ENCODE results near the gene ARID1B. TPM values are rescaled to one million over a fixed set of nuclear protein-coding genes. Genes with fewer than 3 reads are reported as not detected.

ARID1B gene
- total RNA-seq, 1 experiment from 2014 or later: 58.8 TPM

GRCh38 chr6:156862711-156863110 lies 85.5 kb downstream of the ARID1B start:
- Mint-ChIP-seq H3K9me3 (ENCODE audit: unreplicated experiment) (no peaks in the 10 kb centered on the region), H3K4me3 (ENCODE audit: unreplicated experiment) (no peak overlapping the region), H3K27ac (ENCODE audit: unreplicated experiment) (no peak overlapping the region), H3K27me3 (ENCODE audit: insufficient read depth, unreplicated experiment) (no peaks in the 10 kb centered on the region), H3K36me3 (ENCODE audit: insufficient read depth, unreplicated experiment) (peaks cover 6% of the 10 kb centered on the region), H3K4me1 (ENCODE audit: low read depth, unreplicated experiment) (no peaks in the 10 kb centered on the region)
- no peaks in the 10 kb centered on the region for H3K9me3 ChIP-seq
- intact Hi-C loops (cut with micrococcal nuclease; ENCODE audit: unreplicated experiment): no loop called here
- no peaks in the 10 kb centered on the region for H3K4me1 ChIP-seq
- TF ChIP-seq, protein P1, sequence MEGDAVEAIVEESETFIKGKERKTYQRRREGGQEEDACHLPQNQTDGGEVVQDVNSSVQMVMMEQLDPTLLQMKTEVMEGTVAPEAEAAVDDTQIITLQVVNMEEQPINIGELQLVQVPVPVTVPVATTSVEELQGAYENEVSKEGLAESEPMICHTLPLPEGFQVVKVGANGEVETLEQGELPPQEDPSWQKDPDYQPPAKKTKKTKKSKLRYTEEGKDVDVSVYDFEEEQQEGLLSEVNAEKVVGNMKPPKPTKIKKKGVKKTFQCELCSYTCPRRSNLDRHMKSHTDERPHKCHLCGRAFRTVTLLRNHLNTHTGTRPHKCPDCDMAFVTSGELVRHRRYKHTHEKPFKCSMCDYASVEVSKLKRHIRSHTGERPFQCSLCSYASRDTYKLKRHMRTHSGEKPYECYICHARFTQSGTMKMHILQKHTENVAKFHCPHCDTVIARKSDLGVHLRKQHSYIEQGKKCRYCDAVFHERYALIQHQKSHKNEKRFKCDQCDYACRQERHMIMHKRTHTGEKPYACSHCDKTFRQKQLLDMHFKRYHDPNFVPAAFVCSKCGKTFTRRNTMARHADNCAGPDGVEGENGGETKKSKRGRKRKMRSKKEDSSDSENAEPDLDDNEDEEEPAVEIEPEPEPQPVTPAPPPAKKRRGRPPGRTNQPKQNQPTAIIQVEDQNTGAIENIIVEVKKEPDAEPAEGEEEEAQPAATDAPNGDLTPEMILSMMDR (IDR thresholded peaks at IDR 0.05; ENCODE audit: insufficient read depth in 1 of 2, low read depth in 1 of 2, low read length in 1 of 2, severe bottlenecking in 1 of 2, unreplicated experiment in 1 of 2): no peak
- POLR2A ChIA-PET: no interaction called here
- CTCF ChIA-PET: no interaction called here
- no TSS peak for BruUV-seq (replicated peaks)
- no peak for DNase-seq
- no peaks in the 10 kb centered on the region for H3K36me3 ChIP-seq (ENCODE audit: control insufficient read depth, insufficient read depth, low read length)
- H3K27me3 ChIP-seq (replicated peaks; ENCODE audit: control insufficient read depth, insufficient read depth, low read length): no peaks in the 10 kb centered on the region
- H3K4me3 ChIP-seq (ENCODE audit: low read depth, low read length): no peak overlapping the region

DNA sequence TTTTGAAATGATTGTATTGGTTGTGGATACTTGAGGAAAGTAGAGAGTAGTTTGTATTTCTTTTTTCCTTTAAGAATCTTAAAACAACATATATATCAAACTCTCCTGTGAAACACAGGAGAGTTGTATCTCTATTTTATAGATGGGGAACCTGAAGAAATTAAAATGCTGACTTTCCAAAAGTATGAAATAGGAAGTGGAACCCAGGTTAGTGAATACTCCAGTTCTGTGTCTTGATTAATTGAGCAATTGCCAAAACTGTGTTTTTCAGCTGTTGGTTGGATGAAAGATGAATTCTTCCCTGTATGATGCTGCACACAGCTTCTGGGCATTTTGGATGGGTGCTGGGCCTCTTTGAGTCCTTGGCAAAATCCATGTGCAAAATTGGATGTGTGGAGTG lies 86.3 kb downstream of the ARID1B start:
- H3K9me3 Mint-ChIP-seq (ENCODE audit: unreplicated experiment): no peaks in the 10 kb centered on the region
- Histone ChIP-seq H3K27me3 (replicated peaks; ENCODE audit: control insufficient read depth, insufficient read depth, low read length) (no peaks in the 10 kb centered on the region), H3K9me3 (no peaks in the 10 kb centered on the region), H3K36me3 (ENCODE audit: control insufficient read depth, insufficient read depth, low read length) (no peaks in the 10 kb centered on the region), H3K4me3 (ENCODE audit: low read depth, low read length) (no peak overlapping the region), H3K4me1 (no peaks in the 10 kb centered on the region)
- no peaks in the 10 kb centered on the region for H3K4me1 Mint-ChIP-seq (ENCODE audit: low read depth, unreplicated experiment)
- H3K27ac Mint-ChIP-seq (ENCODE audit: unreplicated experiment): no peak overlapping the region
- intact Hi-C loops (cut with micrococcal nuclease; ENCODE audit: unreplicated experiment): no loop called here
- DNase-seq: no peak
- no peak overlapping the region for H3K4me3 Mint-ChIP-seq (ENCODE audit: unreplicated experiment)
- H3K36me3 Mint-ChIP-seq (ENCODE audit: insufficient read depth, unreplicated experiment): peaks cover 6% of the 10 kb centered on the region
- ChIA-PET CTCF (no interaction called here), POLR2A (no interaction called here)
- no TSS peak for BruUV-seq (replicated peaks)
- TF ChIP-seq, protein P1 (IDR thresholded peaks at IDR 0.05; ENCODE audit: insufficient read depth in 1 of 2, low read depth in 1 of 2, low read length in 1 of 2, severe bottlenecking in 1 of 2, unreplicated experiment in 1 of 2): no peak
- H3K27me3 Mint-ChIP-seq (ENCODE audit: insufficient read depth, unreplicated experiment): no peaks in the 10 kb centered on the region

DNA sequence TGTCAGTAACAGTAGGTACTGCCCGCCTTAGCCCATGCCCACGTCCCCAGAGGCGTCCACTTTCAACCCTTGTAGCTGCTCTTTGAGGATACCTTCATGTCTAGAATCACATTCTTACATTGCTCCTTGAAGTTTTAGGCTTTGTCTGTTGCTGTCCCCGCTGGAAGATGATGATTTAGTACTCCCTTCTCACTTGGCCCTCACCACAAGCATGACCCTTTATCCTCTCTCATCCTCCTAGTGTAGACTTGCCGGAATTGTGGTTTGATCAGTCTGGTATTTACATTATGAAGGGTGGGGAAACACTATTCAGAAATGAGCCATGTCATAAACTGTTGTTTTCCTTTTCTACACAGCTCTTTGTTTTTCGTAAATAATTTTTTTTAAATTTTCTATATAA lies 87.4 kb downstream of the ARID1B start:
- Mint-ChIP-seq H3K9me3 (ENCODE audit: unreplicated experiment) (no peaks in the 10 kb centered on the region), H3K27ac (ENCODE audit: unreplicated experiment) (no peak overlapping the region), H3K4me3 (ENCODE audit: unreplicated experiment) (no peak overlapping the region), H3K4me1 (ENCODE audit: low read depth, unreplicated experiment) (no peaks in the 10 kb centered on the region), H3K36me3 (ENCODE audit: insufficient read depth, unreplicated experiment) (peaks cover 6% of the 10 kb centered on the region), H3K27me3 (ENCODE audit: insufficient read depth, unreplicated experiment) (no peaks in the 10 kb centered on the region)
- CTCF ChIA-PET: no interaction called here
- intact Hi-C loops (cut with micrococcal nuclease; ENCODE audit: unreplicated experiment): no loop called here
- H3K27me3 ChIP-seq (replicated peaks; ENCODE audit: control insufficient read depth, insufficient read depth, low read length): no peaks in the 10 kb centered on the region
- H3K4me1 ChIP-seq: no peaks in the 10 kb centered on the region
- TF ChIP-seq, protein P1 (IDR thresholded peaks at IDR 0.05; ENCODE audit: insufficient read depth in 1 of 2, low read depth in 1 of 2, low read length in 1 of 2, severe bottlenecking in 1 of 2, unreplicated experiment in 1 of 2): no peak
- H3K4me3 ChIP-seq (ENCODE audit: low read depth, low read length): no peak overlapping the region
- BruUV-seq (replicated peaks): no TSS peak
- POLR2A ChIA-PET: no interaction called here
- no peaks in the 10 kb centered on the region for H3K36me3 ChIP-seq (ENCODE audit: control insufficient read depth, insufficient read depth, low read length)
- DNase-seq: no peak
- no peaks in the 10 kb centered on the region for H3K9me3 ChIP-seq

Measured in Caco-2 (cell line).